ENCODE results near the gene THSD7B. TPM values are rescaled to one million over a fixed set of nuclear protein-coding genes. Genes with fewer than 3 reads are reported as not detected.

Gene THSD7B
- total RNA-seq = 31.3 TPM

GRCh38 chr2:136765256-136766072 is at the start of gene THSD7B:
THSD7B (plus strand) TSS chr2:136765545; CDS start chr2:136882179, 116,634 bp downstream.

Small RNA genes within 50 kb of the gene (small RNA-seq; reads per million reads assigned to genes)
- gene RF00019 (ENCODE audit: low replicate concordance) (not detected), gene RNA5SP105 (ENCODE audit: low replicate concordance) (not detected)

Measured in parietal lobe (tissue), 2 donors.